Measurements from ENCODE around the gene LTBP1. TPM values are rescaled to one million over a fixed set of nuclear protein-coding genes. Genes with fewer than 3 reads are reported as not detected.

The LTBP1 gene
- total and polyA plus RNA-seq, 2 experiments from 2014 or later, result 15.7 to 49.8 TPM

- no peak for TF ChIP-seq REST (IDR thresholded peaks at IDR 0.05; ENCODE audit: unreplicated experiment)
- no peak for TF ChIP-seq EZH2phosphoT487 (IDR thresholded peaks at IDR 0.05; ENCODE audit: unreplicated experiment)
- no peak for TF ChIP-seq JUNB (IDR thresholded peaks at IDR 0.05; ENCODE audit: unreplicated experiment)
- TF ChIP-seq ZNF114 (CRISPR knock-in tag; IDR thresholded peaks at IDR 0.05), result no peak
- TF ChIP-seq, protein P1, sequence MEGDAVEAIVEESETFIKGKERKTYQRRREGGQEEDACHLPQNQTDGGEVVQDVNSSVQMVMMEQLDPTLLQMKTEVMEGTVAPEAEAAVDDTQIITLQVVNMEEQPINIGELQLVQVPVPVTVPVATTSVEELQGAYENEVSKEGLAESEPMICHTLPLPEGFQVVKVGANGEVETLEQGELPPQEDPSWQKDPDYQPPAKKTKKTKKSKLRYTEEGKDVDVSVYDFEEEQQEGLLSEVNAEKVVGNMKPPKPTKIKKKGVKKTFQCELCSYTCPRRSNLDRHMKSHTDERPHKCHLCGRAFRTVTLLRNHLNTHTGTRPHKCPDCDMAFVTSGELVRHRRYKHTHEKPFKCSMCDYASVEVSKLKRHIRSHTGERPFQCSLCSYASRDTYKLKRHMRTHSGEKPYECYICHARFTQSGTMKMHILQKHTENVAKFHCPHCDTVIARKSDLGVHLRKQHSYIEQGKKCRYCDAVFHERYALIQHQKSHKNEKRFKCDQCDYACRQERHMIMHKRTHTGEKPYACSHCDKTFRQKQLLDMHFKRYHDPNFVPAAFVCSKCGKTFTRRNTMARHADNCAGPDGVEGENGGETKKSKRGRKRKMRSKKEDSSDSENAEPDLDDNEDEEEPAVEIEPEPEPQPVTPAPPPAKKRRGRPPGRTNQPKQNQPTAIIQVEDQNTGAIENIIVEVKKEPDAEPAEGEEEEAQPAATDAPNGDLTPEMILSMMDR (conservative IDR thresholded peaks at IDR 0.05; ENCODE audit: low read depth in 2 of 2), result no peak
- TF ChIP-seq, protein P2, sequence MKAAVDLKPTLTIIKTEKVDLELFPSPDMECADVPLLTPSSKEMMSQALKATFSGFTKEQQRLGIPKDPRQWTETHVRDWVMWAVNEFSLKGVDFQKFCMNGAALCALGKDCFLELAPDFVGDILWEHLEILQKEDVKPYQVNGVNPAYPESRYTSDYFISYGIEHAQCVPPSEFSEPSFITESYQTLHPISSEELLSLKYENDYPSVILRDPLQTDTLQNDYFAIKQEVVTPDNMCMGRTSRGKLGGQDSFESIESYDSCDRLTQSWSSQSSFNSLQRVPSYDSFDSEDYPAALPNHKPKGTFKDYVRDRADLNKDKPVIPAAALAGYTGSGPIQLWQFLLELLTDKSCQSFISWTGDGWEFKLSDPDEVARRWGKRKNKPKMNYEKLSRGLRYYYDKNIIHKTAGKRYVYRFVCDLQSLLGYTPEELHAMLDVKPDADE (IDR thresholded peaks at IDR 0.05), result no peak
Observed at GRCh38 chr2:32960647-32961403, 14.1 kb downstream of the LTBP1 start (continued).

DNA sequence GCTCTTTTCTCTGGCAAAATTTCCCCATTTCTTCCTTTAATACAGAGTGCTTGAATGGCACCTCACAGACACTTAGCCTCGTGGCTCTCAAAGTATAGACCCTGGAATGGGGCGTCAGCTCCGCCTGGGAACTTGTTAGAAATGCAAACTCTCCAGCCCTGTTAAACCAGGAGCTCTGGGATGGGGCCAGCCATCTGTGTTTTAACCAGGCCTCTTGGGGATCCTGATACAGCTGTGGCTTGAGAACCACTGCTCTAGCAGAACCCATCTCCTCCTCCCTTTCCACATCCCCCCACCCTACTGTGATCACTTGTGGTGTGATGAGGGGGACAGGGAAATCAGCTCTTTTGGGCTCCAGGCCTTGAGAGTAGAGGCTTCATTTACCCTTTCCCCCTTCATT, 15.9 kb downstream of the LTBP1 start:
- Histone ChIP-seq H2AFZ (no peak overlapping the region), H3K27me3 (ENCODE audit: insufficient read depth) (no peaks in the 10 kb centered on the region), H3K27ac (ENCODE audit: low read depth) (no peak overlapping the region), H3K4me1 (ENCODE audit: insufficient read depth) (no peaks in the 10 kb centered on the region), H3K9me2 (ENCODE audit: insufficient read depth) (no peaks in the 10 kb centered on the region), H3K4me3 (no peak overlapping the region), H3K4me2 (no peak overlapping the region), H3K36me3 (ENCODE audit: insufficient read depth) (no peaks in the 10 kb centered on the region), H3K79me2 (replicated peaks; ENCODE audit: insufficient read depth) (no peaks in the 10 kb centered on the region), H4K20me1 (replicated peaks; ENCODE audit: insufficient read depth) (no peaks in the 10 kb centered on the region), H3F3A (replicated peaks; ENCODE audit: low read depth) (no peaks in the 10 kb centered on the region)
- Mint-ChIP-seq H3K4me1 (peaks cover 2% of the 10 kb centered on the region; the same call in 2 of the 3 replicates), H3K36me3 (ENCODE audit: low read depth) (no peaks in the 10 kb centered on the region), H3K27ac (no peak overlapping the region; the same call in 1 of the 2 replicates), H3K9me3 (no peaks in the 10 kb centered on the region), H3K4me3 (no peak overlapping the region), H3K27me3 (ENCODE audit: insufficient read depth, low read depth, poor library complexity) (no peaks in the 10 kb centered on the region)
- ATAC-seq, result peak; percentile 55
- DNase-seq (ENCODE audit: low spot score), result peak; percentile 32
- TF ChIP-seq JUNB (IDR thresholded peaks at IDR 0.05; ENCODE audit: unreplicated experiment), result no peak
- no peak for TF ChIP-seq ZNF114 (CRISPR knock-in tag; IDR thresholded peaks at IDR 0.05)
- TF ChIP-seq POLR2AphosphoS5 (IDR thresholded peaks at IDR 0.05; ENCODE audit: low read depth), result no peak
- TF ChIP-seq, protein P1 (conservative IDR thresholded peaks at IDR 0.05; ENCODE audit: low read depth in 2 of 2), result no peak
- no peak for TF ChIP-seq EZH2 (IDR thresholded peaks at IDR 0.05; ENCODE audit: low read depth, unreplicated experiment)
- TF ChIP-seq NANOG (IDR thresholded peaks at IDR 0.05; ENCODE audit: borderline replicate concordance), result no peak
- no peak for TF ChIP-seq EZH2phosphoT487 (IDR thresholded peaks at IDR 0.05; ENCODE audit: unreplicated experiment)
- no peak for TF ChIP-seq REST (IDR thresholded peaks at IDR 0.05; ENCODE audit: unreplicated experiment)
- TF ChIP-seq, protein P2 (IDR thresholded peaks at IDR 0.05), result no peak
- no peak for TF ChIP-seq CREB1 (CRISPR knock-in tag; IDR thresholded peaks at IDR 0.05; ENCODE audit: low read depth)
- no peak for TF ChIP-seq ZNF331 (CRISPR knock-in tag; IDR thresholded peaks at IDR 0.05; ENCODE audit: low read depth)

Measured in GM23338 (cell line).